Measurements from ENCODE around the gene LZTS2.

- TF ChIP-seq TCF3 (IDR thresholded peaks at IDR 0.05; ENCODE audit: borderline replicate concordance, insufficient read depth, low read depth, low read length) (no peak), ASH2L (IDR thresholded peaks at IDR 0.05; ENCODE audit: borderline replicate concordance, low read depth) (no peak), HCFC1 (IDR thresholded peaks at IDR 0.05; ENCODE audit: low read length) (no peak), CTCF (IDR thresholded peaks at IDR 0.05 in 2 of 3, conservative IDR thresholded peaks at IDR 0.05 in 1 of 3; ENCODE audit: control insufficient read depth in 2 of 3, extremely low read depth in 1 of 3, insufficient read depth in 1 of 3, low read depth in 3 of 3, low read length in 3 of 3) (no peak), POLR2A (IDR thresholded peaks at IDR 0.05; ENCODE audit: low read depth, low read length) (no peak), CHD1 (IDR thresholded peaks at IDR 0.05; ENCODE audit: low read depth, low read length) (no peak), EP300 (IDR thresholded peaks at IDR 0.05; ENCODE audit: borderline replicate concordance in 1 of 2, control insufficient read depth in 1 of 2, low read depth in 2 of 2, low read length in 2 of 2) (no peak), ESRRA (IDR thresholded peaks at IDR 0.05; ENCODE audit: low read length) (no peak), FOXK2 (IDR thresholded peaks at IDR 0.05) (no peak), ATF2 (IDR thresholded peaks at IDR 0.05; ENCODE audit: low read length) (no peak)
Measured at GRCh38 chr10:100972115-100972903, 27.3 kb upstream of the LZTS2 start.
